Esophagus (tissue), 2 donors: ENCODE data around the gene NOC4L. TPM values are rescaled to one million over a fixed set of nuclear protein-coding genes. Genes with fewer than 3 reads are reported as not detected.

ENCODE experiments used
- H3K27ac ChIP-seq, 2 donors: one replicate each; pipeline ENCODE4 v1.5.1; 2013; ENCODE audit warnings: low read depth in 2 of 2, mild to moderate bottlenecking in 2 of 2, inconsistent platforms in 1 of 2, low read length in 1 of 2, moderate library complexity in 1 of 2
- H3K27me3 ChIP-seq, 2 donors: one replicate each; pipeline ENCODE4 v1.6.1; 2013; ENCODE audit warnings: low read length in 2 of 2, control low read depth in 1 of 2, mild to moderate bottlenecking in 1 of 2; ENCODE audit not compliant: insufficient read depth in 2 of 2, control insufficient read depth in 1 of 2
- H3K36me3 ChIP-seq, 2 donors: one replicate each; pipeline ENCODE4 v1.6.1; 2013; ENCODE audit warnings: low read length in 1 of 2; ENCODE audit not compliant: control insufficient read depth in 2 of 2, insufficient read depth in 2 of 2
- H3K4me1 ChIP-seq, 2 donors: one replicate each; pipeline ENCODE4 v1.6.1; 2013; ENCODE audit warnings: low read length in 1 of 2; ENCODE audit not compliant: control insufficient read depth in 2 of 2, insufficient read depth in 2 of 2
- H3K4me3 ChIP-seq, 2 donors: one replicate each; pipeline ENCODE4 v1.5.1; 2013; ENCODE audit warnings: low read length in 2 of 2, mild to moderate bottlenecking in 2 of 2, low read depth in 1 of 2, moderate library complexity in 1 of 2
- H3K9me3 ChIP-seq, 2 donors: one replicate each; pipeline ENCODE4 v1.6.1; 2013; ENCODE audit warnings: mild to moderate bottlenecking in 2 of 2, low read depth in 1 of 2, low read length in 1 of 2, moderate library complexity in 1 of 2; ENCODE audit not compliant: control insufficient read depth in 2 of 2, insufficient read depth in 1 of 2
- WGBS, 2 donors: extraction: QIAGEN DNeasy Blood & Tissue Kit; methylation state at CpG; one replicate each; pipeline ENCODE4 v1.1.7; 2013; 5-methylcytosine and 5-hydroxymethylcytosine counted together
- polyA plus RNA-seq, 2 donors: library from polyadenylated mRNA; stranded (reverse); fragments of 200-250 nt; gene quantifications; one replicate each; pipeline ENCODE4 v1.2.3, GENCODE V29; 2013
- donor health status: healthy with polysubstance abuse.
- donor health status: Bipolar disorder and iron deficiency.

Gene NOC4L
- polyA plus RNA-seq, 2 donors, result 20.6 to 22.7 TPM

DNA sequence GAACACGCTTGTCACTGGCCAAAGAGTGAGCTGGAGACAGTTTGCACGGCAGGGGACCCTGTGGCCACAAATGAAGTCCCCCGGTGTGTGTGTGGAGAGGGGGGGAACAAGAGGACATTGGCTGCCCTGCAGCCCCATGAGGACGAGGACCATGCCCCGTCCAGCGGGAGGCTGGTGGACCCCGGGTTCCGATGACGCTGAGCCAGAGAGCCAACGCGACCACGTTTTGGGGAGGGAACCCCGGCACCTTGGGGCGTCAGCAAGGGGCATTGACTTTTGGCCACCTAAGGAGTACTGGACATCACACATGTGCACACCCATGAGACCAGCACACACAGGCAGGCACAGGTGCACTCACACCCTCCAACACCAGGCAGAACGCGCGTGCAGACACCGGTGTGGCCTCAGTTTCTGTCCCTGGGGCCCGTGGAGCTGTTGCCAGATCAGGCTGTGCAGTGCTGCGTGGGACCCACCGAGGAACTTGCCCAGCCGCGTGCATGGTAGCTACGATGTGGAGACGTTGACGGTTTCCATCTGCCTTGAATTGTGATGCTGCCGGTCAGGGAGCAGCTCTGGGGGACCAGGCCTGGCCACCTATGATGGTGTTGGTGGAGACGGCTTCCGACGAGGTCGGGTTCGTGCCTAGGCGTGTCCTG, 26.5 kb downstream of the NOC4L start:
- Histone ChIP-seq H3K27me3 (no peaks in the 10 kb centered on the region), H3K36me3 (no peaks in the 10 kb centered on the region), H3K9me3 (no peaks in the 10 kb centered on the region), H3K27ac (no peak overlapping the region), H3K4me1 (peaks cover 3 to 5% of the 10 kb centered on the region in 2 donors), H3K4me3 (no peak overlapping the region)
- WGBS, 2 donors, result 65 to 69% methylated on average over 32 to 33 of the region's 33 CpGs

DNA sequence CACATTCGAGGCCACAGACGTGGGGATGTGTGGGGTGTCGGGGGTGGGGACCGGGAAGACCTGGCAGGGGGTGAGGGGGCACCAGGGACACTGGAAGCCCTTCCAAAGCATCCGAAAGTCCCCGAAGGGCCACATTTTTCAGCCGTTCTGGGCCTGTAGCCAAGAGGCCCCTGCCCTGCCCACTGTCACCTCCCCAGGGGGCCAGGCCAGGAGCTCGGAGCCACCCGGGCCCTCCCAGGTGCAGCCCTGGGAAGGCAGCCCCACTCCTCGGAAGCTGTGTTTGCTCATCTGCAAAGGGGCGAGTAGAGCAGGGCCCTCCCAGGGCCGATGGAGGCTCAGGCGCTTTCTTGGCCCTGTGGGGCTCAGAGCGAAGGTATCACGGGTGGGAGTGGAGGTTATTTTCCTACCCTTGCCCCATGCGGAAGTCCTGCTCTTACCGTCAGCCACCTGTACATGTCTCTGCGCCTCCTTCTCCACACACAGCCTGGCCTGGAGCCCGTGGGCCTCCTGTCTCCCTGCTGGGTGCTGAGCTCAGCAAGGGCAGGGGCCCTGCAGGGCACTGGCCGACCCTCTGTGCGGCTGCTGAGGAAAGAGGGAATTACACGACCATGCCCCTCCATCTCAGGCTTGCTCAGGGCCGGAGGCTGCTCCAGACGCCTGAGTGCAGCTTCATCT, 27.2 kb downstream of the NOC4L start:
- Histone ChIP-seq H3K4me1 (peaks cover 3 to 5% of the 10 kb centered on the region in 2 donors), H3K27ac (no peak overlapping the region), H3K27me3 (no peaks in the 10 kb centered on the region), H3K36me3 (no peaks in the 10 kb centered on the region), H3K4me3 (no peak overlapping the region), H3K9me3 (no peaks in the 10 kb centered on the region)
- 44 to 49% methylated on average over 24 of the region's 24 CpGs for WGBS, 2 donors

DNA sequence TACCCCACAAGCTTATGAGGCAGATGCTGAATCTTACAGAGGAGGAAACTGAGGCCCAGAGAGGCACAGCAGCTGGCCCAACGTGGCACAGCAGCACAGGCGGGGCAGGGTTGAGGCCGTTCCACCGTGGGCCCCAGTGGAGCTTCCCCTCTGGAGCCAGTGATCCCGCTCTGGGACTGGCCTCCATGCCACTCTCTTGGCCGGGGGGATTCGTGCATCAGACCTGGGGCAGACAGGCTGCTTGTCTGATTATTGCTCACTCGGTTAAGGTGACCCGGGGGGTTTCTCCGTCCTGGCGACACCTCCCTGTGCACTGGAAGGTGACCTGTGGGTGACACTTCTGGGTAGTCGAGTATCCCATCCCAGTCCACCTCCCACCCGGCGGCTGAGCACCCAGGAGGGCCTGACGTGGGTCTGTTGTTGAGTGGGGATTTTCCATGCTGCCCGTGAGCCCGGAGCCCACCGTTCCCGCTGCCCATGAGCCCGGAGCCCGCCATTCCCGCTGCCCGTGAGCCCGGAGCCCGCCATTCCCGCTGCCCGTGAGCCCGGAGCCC, 27.8 kb downstream of the NOC4L start:
- H3K27me3 ChIP-seq, result no peaks in the 10 kb centered on the region
- no peak overlapping the region for H3K4me3 ChIP-seq
- no peaks in the 10 kb centered on the region for H3K36me3 ChIP-seq
- WGBS, 2 donors, result 80 to 85% methylated on average over 28 of the region's 28 CpGs
- no peaks in the 10 kb centered on the region for H3K9me3 ChIP-seq
- H3K4me1 ChIP-seq, result peaks cover 3 to 5% of the 10 kb centered on the region in 2 donors
- H3K27ac ChIP-seq, result no peak overlapping the region

GRCh38 chr12:132172619-132173018, 28.4 kb downstream of the NOC4L start:
- peaks cover 3 to 5% of the 10 kb centered on the region in 2 donors for H3K4me1 ChIP-seq
- H3K36me3 ChIP-seq, result no peaks in the 10 kb centered on the region
- H3K27me3 ChIP-seq, result no peaks in the 10 kb centered on the region
- H3K27ac ChIP-seq, result no peak overlapping the region
- WGBS, 2 donors, result 65 to 71% methylated on average over 15 of the region's 15 CpGs
- no peak overlapping the region for H3K4me3 ChIP-seq
- no peaks in the 10 kb centered on the region for H3K9me3 ChIP-seq

DNA sequence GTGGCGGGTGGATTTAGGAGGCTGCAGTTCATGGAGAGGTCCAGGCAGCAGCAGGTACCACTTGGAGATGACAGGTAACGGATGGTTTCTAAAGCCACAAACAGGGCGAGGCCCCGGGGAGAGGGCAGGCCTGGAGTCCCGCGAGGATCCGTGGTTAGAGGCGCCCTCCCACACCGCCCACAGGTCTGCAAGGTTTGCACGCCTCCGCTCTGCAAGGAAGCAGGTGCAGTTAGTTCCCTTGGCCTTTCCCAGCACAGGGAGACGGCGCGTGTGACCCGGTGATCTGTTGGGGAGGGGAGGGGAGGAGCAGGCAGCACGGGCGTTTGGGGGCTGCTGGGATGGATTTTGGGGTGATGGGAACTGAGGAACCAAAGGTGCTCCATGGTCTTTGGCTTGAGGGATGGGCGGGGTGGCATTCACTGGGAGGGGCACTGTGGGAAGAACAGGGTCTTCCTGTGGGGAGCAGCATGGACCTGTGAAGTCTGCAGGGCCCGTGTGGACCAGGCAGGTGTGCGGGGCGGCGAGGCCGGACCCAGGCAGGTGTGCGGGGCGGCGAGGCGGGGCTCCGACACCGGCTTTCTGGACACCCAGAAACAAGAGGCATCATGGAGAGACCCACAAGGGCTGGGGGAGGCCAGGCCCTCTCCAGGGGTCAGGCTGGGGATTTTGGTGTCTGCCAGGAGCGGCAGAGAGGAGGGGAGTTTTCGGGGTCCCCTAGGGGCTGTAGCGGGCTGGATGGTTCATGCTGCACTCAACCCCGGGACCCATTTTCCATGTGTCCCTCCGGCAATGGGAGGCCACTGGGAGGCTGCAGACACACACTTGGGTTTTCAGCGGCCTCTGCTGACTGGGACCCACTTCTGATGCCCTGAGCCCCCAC, 29.1 kb downstream of the NOC4L start:
- Histone ChIP-seq H3K36me3 (no peaks in the 10 kb centered on the region), H3K4me3 (no peak overlapping the region), H3K9me3 (no peaks in the 10 kb centered on the region), H3K27ac (no peak overlapping the region), H3K4me1 (peaks cover 3 to 5% of the 10 kb centered on the region in 2 donors), H3K27me3 (no peaks in the 10 kb centered on the region)
- 58 to 61% methylated on average over 35 of the region's 35 CpGs for WGBS, 2 donors

DNA sequence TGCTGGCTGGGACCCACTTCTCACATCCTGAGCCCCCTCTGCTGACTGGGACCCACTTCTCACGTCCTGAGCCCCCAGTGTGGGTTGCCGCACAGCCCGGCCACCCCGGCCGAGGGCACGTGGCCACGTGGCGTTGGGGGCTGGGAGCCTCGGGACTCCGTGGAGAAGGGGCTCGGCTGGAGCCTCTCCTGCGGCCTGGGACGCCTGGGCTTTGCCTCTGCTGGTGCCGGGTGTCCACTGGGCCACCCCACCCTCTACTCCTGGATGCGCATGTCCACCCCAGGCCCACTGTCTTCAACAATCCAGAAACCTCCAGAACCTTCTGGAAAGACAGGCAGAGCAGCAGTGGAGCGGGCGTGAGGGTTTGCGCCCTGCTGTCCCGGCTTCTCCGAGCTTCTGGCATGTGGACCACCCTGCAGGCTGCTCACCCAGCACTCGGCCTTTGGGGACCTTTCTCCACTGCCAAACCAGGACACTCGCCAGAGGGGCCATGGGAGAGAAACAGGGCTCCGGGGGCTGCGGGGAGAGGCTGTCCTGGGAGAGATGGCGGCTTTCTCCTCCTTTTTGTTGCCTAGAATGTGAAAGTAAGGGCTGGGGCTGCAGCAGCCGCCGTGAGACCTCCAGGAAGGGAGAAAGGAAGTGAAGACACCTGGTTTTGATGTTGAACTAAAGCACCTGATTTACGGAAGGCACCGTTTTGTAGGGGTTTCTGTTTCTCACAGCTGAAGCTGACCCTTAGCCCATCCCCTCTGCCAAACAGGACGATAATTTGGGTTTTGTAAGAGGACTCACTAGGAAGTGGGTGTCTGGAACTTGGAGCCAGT, 30.0 kb downstream of the NOC4L start:
- Histone ChIP-seq H3K9me3 (no peaks in the 10 kb centered on the region), H3K27ac (no peak overlapping the region), H3K4me3 (no peak overlapping the region), H3K36me3 (no peaks in the 10 kb centered on the region), H3K4me1 (peaks cover 3 to 11% of the 10 kb centered on the region in 2 donors), H3K27me3 (no peaks in the 10 kb centered on the region)
- WGBS, 2 donors, result 79 to 80% methylated on average over 30 of the region's 30 CpGs

- WGBS, 2 donors, result 50 to 53% methylated on average over 24 to 25 of the region's 25 CpGs
- H3K4me3 ChIP-seq, result no peak overlapping the region
- no peak overlapping the region for H3K27ac ChIP-seq
- peaks cover 3 to 13% of the 10 kb centered on the region in 2 donors for H3K4me1 ChIP-seq
- H3K36me3 ChIP-seq, result no peaks in the 10 kb centered on the region
- H3K9me3 ChIP-seq, result no peaks in the 10 kb centered on the region
- H3K27me3 ChIP-seq, result no peaks in the 10 kb centered on the region
These were observed 30.7 kb downstream of the NOC4L start for GRCh38 chr12:132174839-132175490.

GRCh38 chr12:132175496-132176384, 31.5 kb downstream of the NOC4L start:
- H3K36me3 ChIP-seq, result no peaks in the 10 kb centered on the region
- H3K9me3 ChIP-seq, result no peaks in the 10 kb centered on the region
- WGBS, 2 donors, result 54 to 59% methylated on average over 34 to 35 of the region's 35 CpGs
- no peak overlapping the region for H3K27ac ChIP-seq
- H3K27me3 ChIP-seq, result no peaks in the 10 kb centered on the region
- peaks cover 3 to 11% of the 10 kb centered on the region in 2 donors for H3K4me1 ChIP-seq
- no peak overlapping the region for H3K4me3 ChIP-seq
